ENCODE results near the gene ADAMTS4.

DNA sequence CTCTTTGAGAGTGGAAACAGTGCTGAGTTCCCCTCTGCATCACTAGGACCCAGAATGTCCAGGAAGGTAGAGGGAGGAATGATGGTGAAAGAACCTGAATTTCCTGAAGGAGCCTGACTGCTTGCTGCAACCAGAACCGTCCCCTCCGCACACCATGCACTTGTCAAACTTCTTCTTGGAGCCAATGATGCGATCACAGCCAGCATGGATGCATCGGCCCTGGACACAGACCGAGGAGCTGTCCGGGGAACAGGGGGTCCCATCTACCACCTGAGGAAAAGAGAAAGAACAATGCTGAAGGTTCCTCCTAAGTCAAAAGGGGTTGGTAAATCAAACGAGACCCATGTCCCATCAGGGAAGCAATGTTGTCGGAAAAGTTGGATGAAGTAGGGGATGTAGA lies 6.9 kb downstream of the ADAMTS4 start:
- TF ChIP-seq, protein P1, sequence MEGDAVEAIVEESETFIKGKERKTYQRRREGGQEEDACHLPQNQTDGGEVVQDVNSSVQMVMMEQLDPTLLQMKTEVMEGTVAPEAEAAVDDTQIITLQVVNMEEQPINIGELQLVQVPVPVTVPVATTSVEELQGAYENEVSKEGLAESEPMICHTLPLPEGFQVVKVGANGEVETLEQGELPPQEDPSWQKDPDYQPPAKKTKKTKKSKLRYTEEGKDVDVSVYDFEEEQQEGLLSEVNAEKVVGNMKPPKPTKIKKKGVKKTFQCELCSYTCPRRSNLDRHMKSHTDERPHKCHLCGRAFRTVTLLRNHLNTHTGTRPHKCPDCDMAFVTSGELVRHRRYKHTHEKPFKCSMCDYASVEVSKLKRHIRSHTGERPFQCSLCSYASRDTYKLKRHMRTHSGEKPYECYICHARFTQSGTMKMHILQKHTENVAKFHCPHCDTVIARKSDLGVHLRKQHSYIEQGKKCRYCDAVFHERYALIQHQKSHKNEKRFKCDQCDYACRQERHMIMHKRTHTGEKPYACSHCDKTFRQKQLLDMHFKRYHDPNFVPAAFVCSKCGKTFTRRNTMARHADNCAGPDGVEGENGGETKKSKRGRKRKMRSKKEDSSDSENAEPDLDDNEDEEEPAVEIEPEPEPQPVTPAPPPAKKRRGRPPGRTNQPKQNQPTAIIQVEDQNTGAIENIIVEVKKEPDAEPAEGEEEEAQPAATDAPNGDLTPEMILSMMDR (IDR thresholded peaks at IDR 0.05): no peak
- no peak for TF ChIP-seq POLR2A (IDR thresholded peaks at IDR 0.05)

Measured in sigmoid colon (tissue), 3 donors.